IPS-11a (cell line): ENCODE measurements around the gene SLC25A45.
"Not testable (repeated sequence)": the region's sequence is repeated elsewhere in the genome, so short reads cannot be mapped to it uniquely, and the experiment has no call there.

ENCODE experiments used
- H3K4me3 ChIP-seq: one replicate; pipeline ENCODE4 v1.5.1; 2013; ENCODE audit warnings: low read depth, low read length, control low read depth

The SLC25A45 gene

GRCh38 chr11:65363770-65364169 is 18.7 kb downstream of the SLC25A45 start:
- H3K4me3 ChIP-seq = no peak overlapping the region

GRCh38 chr11:65362966-65363365 is 19.5 kb downstream of the SLC25A45 start:
- H3K4me3 ChIP-seq = no peak overlapping the region

GRCh38 chr11:65362320-65362931 is 20.0 kb downstream of the SLC25A45 start:
- H3K4me3 ChIP-seq = no peak overlapping the region

GRCh38 chr11:65357856-65358356 is 24.5 kb downstream of the SLC25A45 start:
- H3K4me3 ChIP-seq = no peak overlapping the region

DNA sequence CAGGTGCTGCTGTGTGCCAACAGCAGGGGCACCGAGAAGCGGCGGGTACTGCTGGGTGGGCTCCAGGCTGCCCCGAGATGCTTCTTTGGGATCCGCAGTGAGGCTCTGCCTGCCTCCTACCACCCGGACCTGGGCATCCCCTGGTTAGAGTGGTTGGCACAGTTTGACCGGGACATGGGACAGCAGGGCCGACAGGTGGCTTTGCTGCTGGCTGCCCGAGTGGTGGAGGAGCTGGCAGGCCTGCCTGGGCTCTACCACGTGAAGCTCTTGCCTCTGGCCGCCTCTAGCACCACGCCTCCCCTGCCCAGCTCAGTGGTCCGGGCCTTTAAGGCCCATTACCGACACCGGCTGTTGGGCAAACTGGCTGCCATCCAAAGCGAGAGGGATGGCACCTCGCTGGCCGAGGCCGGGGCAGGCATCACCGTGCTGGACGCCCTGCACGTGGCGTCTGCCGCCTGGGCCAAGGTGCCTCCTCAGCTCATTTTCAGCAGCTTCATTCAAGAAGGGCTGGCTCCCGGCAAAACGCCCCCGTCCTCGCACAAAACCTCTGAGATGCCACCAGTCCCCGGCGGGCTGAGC is 26.0 kb downstream of the SLC25A45 start:
- H3K4me3 ChIP-seq = no peak overlapping the region

GRCh38 chr11:65355776-65356393 is 26.6 kb downstream of the SLC25A45 start:
- no peak overlapping the region for H3K4me3 ChIP-seq

- peak overlapping the region; percentile 60 for H3K4me3 ChIP-seq
Observed at GRCh38 chr11:65355013-65355775, 27.3 kb downstream of the SLC25A45 start.

GRCh38 chr11:65354265-65355012 is 28.0 kb downstream of the SLC25A45 start, which contains the start of gene TIGD3:
TSS of gene TIGD3 (plus strand) at chr11:65354751. CDS start at chr11:65355809, 1,058 bp downstream.
- H3K4me3 ChIP-seq = peak within 1 kb of the TSS; percentile 66

DNA sequence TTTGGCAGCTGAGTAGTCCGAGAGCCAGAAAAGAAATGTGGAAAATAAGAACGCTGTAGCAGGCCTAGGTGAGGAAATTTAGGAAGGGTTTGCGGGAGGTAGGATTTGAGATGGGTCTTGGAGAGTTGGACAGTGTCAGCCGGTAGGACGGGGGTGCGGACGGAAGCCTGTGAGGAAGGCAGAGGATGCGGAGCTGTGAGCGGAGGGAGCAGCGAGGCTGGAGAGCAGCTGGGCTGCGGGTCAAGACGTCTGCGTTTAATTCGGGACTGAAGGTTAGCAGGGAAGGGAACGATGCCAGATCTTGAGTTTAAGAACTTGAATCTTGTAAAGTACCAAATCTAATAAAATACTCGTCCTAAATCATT is 28.6 kb downstream of the SLC25A45 start:
- H3K4me3 ChIP-seq = peak overlapping the region; percentile 66

- H3K4me3 ChIP-seq = no peak overlapping the region
Observed at GRCh38 chr11:65353376-65353775, 29.1 kb downstream of the SLC25A45 start.

GRCh38 chr11:65352783-65353182 is 29.7 kb downstream of the SLC25A45 start:
- H3K4me3 ChIP-seq = no peak overlapping the region

DNA sequence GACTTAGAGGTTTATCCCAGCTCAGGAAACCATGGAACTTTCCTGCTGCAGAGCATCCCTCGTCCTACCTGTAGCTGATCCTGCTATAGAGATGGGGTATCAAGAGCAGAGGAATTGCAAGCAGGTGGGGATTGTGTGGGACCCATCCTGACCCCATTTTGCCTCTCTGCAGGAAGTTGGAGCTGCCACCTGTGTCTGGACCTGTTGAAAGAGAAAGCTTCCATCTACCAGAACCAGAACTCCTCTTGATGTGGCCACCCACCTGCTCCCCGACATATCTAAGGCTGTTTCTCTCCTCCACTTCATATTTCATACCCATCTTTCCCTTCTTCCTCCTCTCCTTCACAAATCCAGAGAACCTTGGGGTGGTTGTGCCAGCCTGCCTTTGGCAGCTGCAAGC is 30.9 kb downstream of the SLC25A45 start:
- H3K4me3 ChIP-seq = no peak overlapping the region

- no peak overlapping the region for H3K4me3 ChIP-seq
Observed at GRCh38 chr11:65341856-65342255, 40.6 kb downstream of the SLC25A45 start.

- H3K4me3 ChIP-seq = no peak overlapping the region
Observed at GRCh38 chr11:65340226-65340625, 42.2 kb downstream of the SLC25A45 start.

- no peak overlapping the region for H3K4me3 ChIP-seq
Observed at GRCh38 chr11:65338676-65339075, 43.8 kb downstream of the SLC25A45 start.

GRCh38 chr11:65334696-65335295 is 47.6 kb downstream of the SLC25A45 start:
- peak overlapping the region; percentile 86 for H3K4me3 ChIP-seq

GRCh38 chr11:65332591-65332990 is 49.9 kb downstream of the SLC25A45 start:
- not testable (repeated sequence) for H3K4me3 ChIP-seq

- no peak overlapping the region for H3K4me3 ChIP-seq
Observed at GRCh38 chr11:65330544-65330943, 51.9 kb downstream of the SLC25A45 start.

DNA sequence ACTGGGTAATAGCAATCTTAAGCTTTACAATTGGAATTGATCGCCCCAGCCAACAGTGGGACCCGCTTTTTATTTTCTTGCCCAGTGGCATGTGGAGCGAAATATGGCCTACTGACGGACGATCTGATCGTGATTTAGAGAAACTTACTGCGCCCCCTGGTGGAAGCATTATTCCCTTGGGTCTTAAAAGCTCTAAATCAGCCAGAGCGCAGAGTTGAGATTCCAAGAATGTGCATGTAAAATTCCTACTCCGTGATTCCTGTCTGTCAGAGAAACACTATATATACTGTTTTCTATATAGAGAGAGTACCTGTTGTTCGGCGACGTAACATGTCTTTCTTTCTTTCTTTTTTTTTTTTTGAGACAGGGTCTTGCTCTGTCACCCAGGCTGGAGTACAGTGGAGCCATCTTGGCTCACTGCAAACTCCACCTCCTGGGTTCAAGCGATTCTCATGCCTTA is 52.5 kb downstream of the SLC25A45 start:
- peak overlapping the region; percentile 8 for H3K4me3 ChIP-seq

GRCh38 chr11:65329478-65329877 is 53.0 kb downstream of the SLC25A45 start:
- no peak overlapping the region for H3K4me3 ChIP-seq
